Measurements from ENCODE around the gene APMAP.

APMAP gene

GRCh38 chr20:24935140-24935539, 57.4 kb downstream of the APMAP start:
- no peak for TF ChIP-seq RAD21 (IDR thresholded peaks at IDR 0.05; ENCODE audit: low read depth)
- TF ChIP-seq, protein P1, sequence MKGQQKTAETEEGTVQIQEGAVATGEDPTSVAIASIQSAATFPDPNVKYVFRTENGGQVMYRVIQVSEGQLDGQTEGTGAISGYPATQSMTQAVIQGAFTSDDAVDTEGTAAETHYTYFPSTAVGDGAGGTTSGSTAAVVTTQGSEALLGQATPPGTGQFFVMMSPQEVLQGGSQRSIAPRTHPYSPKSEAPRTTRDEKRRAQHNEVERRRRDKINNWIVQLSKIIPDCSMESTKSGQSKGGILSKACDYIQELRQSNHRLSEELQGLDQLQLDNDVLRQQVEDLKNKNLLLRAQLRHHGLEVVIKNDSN (IDR thresholded peaks at IDR 0.05), result no peak
- no peak for TF ChIP-seq CEBPB (IDR thresholded peaks at IDR 0.05)
- no peak for TF ChIP-seq TEAD4 (IDR thresholded peaks at IDR 0.05)
- TF ChIP-seq FOXM1 (IDR thresholded peaks at IDR 0.05; ENCODE audit: borderline replicate concordance, low read depth), result no peak
- no peak for TF ChIP-seq CREB1 (IDR thresholded peaks at IDR 0.05; ENCODE audit: low read depth)
- TF ChIP-seq EP300 (IDR thresholded peaks at IDR 0.05; ENCODE audit: borderline replicate concordance), result no peak
- no peak for TF ChIP-seq TCF12 (IDR thresholded peaks at IDR 0.05; ENCODE audit: low read depth)
- TF ChIP-seq MAX (IDR thresholded peaks at IDR 0.05), result no peak
- no peak for TF ChIP-seq ZBTB7A (IDR thresholded peaks at IDR 0.05; ENCODE audit: low read depth)
- TF ChIP-seq NFIC (IDR thresholded peaks at IDR 0.05), result no peak
- no peak for TF ChIP-seq EGR1 (IDR thresholded peaks at IDR 0.05)
- TF ChIP-seq REST (IDR thresholded peaks at IDR 0.05; ENCODE audit: low read depth), result no peak
- no peak for TF ChIP-seq TAF1 (IDR thresholded peaks at IDR 0.05; ENCODE audit: low read depth)
- no peak for TF ChIP-seq YY1 (IDR thresholded peaks at IDR 0.05; ENCODE audit: low read depth)

- TF ChIP-seq, protein P1 (IDR thresholded peaks at IDR 0.05), result no peak
- no peak for TF ChIP-seq EGR1 (IDR thresholded peaks at IDR 0.05)
- no peak for TF ChIP-seq YY1 (IDR thresholded peaks at IDR 0.05; ENCODE audit: low read depth)
- no peak for TF ChIP-seq TCF12 (IDR thresholded peaks at IDR 0.05; ENCODE audit: low read depth)
- no peak for TF ChIP-seq REST (IDR thresholded peaks at IDR 0.05; ENCODE audit: low read depth)
- no peak for TF ChIP-seq CEBPB (IDR thresholded peaks at IDR 0.05)
- no peak for TF ChIP-seq CREB1 (IDR thresholded peaks at IDR 0.05; ENCODE audit: low read depth)
- TF ChIP-seq MAX (IDR thresholded peaks at IDR 0.05), result no peak
- TF ChIP-seq FOXM1 (IDR thresholded peaks at IDR 0.05; ENCODE audit: borderline replicate concordance, low read depth), result no peak
- no peak for TF ChIP-seq ZBTB7A (IDR thresholded peaks at IDR 0.05; ENCODE audit: low read depth)
- no peak for TF ChIP-seq TAF1 (IDR thresholded peaks at IDR 0.05; ENCODE audit: low read depth)
- TF ChIP-seq TEAD4 (IDR thresholded peaks at IDR 0.05), result no peak
- no peak for TF ChIP-seq NFIC (IDR thresholded peaks at IDR 0.05)
- no peak for TF ChIP-seq RAD21 (IDR thresholded peaks at IDR 0.05; ENCODE audit: low read depth)
Observed at GRCh38 chr20:24934716-24935115, 57.8 kb downstream of the APMAP start.

GRCh38 chr20:24934101-24934661, 58.4 kb downstream of the APMAP start:
- TF ChIP-seq MAX (IDR thresholded peaks at IDR 0.05), result no peak
- TF ChIP-seq REST (IDR thresholded peaks at IDR 0.05; ENCODE audit: low read depth), result no peak
- TF ChIP-seq EGR1 (IDR thresholded peaks at IDR 0.05), result no peak
- TF ChIP-seq RAD21 (IDR thresholded peaks at IDR 0.05; ENCODE audit: low read depth), result no peak
- TF ChIP-seq TCF12 (IDR thresholded peaks at IDR 0.05; ENCODE audit: low read depth), result no peak
- no peak for TF ChIP-seq YY1 (IDR thresholded peaks at IDR 0.05; ENCODE audit: low read depth)
- no peak for TF ChIP-seq NFIC (IDR thresholded peaks at IDR 0.05)
- TF ChIP-seq, protein P1 (IDR thresholded peaks at IDR 0.05), result no peak
- no peak for TF ChIP-seq ZBTB7A (IDR thresholded peaks at IDR 0.05; ENCODE audit: low read depth)
- no peak for TF ChIP-seq CEBPB (IDR thresholded peaks at IDR 0.05)
- TF ChIP-seq TAF1 (IDR thresholded peaks at IDR 0.05; ENCODE audit: low read depth), result no peak
- TF ChIP-seq FOXM1 (IDR thresholded peaks at IDR 0.05; ENCODE audit: borderline replicate concordance, low read depth), result no peak
- TF ChIP-seq TEAD4 (IDR thresholded peaks at IDR 0.05), result no peak
- TF ChIP-seq CREB1 (IDR thresholded peaks at IDR 0.05; ENCODE audit: low read depth), result no peak
- TF ChIP-seq EP300 (IDR thresholded peaks at IDR 0.05; ENCODE audit: borderline replicate concordance), result no peak

Measured in Ishikawa (cell line).